Retinal pigment epithelial cell (primary cell): Measurements from ENCODE around the gene INSIG1.

Source experiments
- DNase-seq: peaks from one replicate; pipeline ENCODE4 v3.0.0-alpha.2; 2010; ENCODE audit warnings: low read depth
- H3K4me3 ChIP-seq: 2 replicates; pipeline ENCODE4 v1.5.1; 2011; ENCODE audit warnings: mild to moderate bottlenecking, low read length, control low read depth, moderate library complexity
- CTCF ChIP-seq: conservative IDR thresholded peaks from 2 replicates; pipeline ENCODE4 v1.5.1; 2011; ENCODE audit warnings: low read depth, low read length, control low read depth, inconsistent platforms

Gene INSIG1

GRCh38 chr7:155274633-155275355 is 22.9 kb upstream of the INSIG1 start:
- no peak for DNase-seq
- no peak overlapping the region for H3K4me3 ChIP-seq
- no peak for TF ChIP-seq CTCF

- DNase-seq, result no peak
- TF ChIP-seq CTCF, result no peak
- H3K4me3 ChIP-seq, result no peak overlapping the region
These were observed 21.5 kb upstream of the INSIG1 start for GRCh38 chr7:155276042-155276799.

- DNase-seq, result no peak
- TF ChIP-seq CTCF, result no peak
- H3K4me3 ChIP-seq, result no peak overlapping the region
These were observed 20.8 kb upstream of the INSIG1 start for GRCh38 chr7:155276800-155277375.

- no peak overlapping the region for H3K4me3 ChIP-seq
- TF ChIP-seq CTCF, result no peak
- no peak for DNase-seq
These were observed 20.2 kb upstream of the INSIG1 start for GRCh38 chr7:155277385-155277994.

GRCh38 chr7:155278921-155279320 is 18.8 kb upstream of the INSIG1 start:
- no peak overlapping the region for H3K4me3 ChIP-seq
- no peak for DNase-seq
- no peak for TF ChIP-seq CTCF

GRCh38 chr7:155279787-155280445 is 17.8 kb upstream of the INSIG1 start:
- no peak for DNase-seq
- TF ChIP-seq CTCF, result no peak
- no peak overlapping the region for H3K4me3 ChIP-seq
